IPS-15b (cell line): Measurements from ENCODE around the gene XIRP1.

Experiments
- H3K27me3 ChIP-seq: one replicate; pipeline ENCODE4 v1.6.1; 2013; ENCODE audit warnings: low read length; ENCODE audit not compliant: control insufficient read depth, insufficient read depth
- H3K36me3 ChIP-seq: one replicate; pipeline ENCODE4 v1.6.1; 2013; ENCODE audit warnings: low read length; ENCODE audit not compliant: control insufficient read depth, insufficient read depth
- H3K4me1 ChIP-seq: one replicate; pipeline ENCODE4 v1.6.1; 2013; ENCODE audit warnings: mild to moderate bottlenecking, low read length; ENCODE audit not compliant: control insufficient read depth, insufficient read depth
- H3K4me3 ChIP-seq: one replicate; pipeline ENCODE4 v1.5.1; 2013; ENCODE audit warnings: low read depth, low read length
- H3K9ac ChIP-seq: one replicate; pipeline ENCODE4 v1.6.1; 2013; ENCODE audit warnings: low read depth, mild to moderate bottlenecking, low read length
- H3K9me3 ChIP-seq: one replicate; pipeline ENCODE4 v1.6.1; 2013; ENCODE audit warnings: mild to moderate bottlenecking, low read length; ENCODE audit not compliant: control insufficient read depth, insufficient read depth

XIRP1 gene

DNA sequence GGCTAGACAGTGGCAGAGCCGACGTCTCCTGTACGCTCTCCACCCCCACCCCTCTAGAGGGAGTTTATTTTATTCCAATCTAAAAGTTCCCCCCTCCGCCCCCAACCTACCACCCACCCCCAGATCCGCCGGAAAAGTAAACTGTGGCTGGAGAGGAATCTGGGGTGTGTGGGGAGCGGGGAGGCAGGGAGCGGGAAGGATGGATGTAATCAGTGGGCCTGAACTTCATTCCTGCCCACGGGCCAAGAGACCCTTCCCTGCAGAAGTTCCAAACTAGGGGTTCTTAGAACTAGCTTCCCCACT lies 38.5 kb downstream of the XIRP1 start:
- H3K4me1 ChIP-seq: peaks cover 36% of the 10 kb centered on the region
- H3K4me3 ChIP-seq: peak overlapping the region; percentile 86
- H3K36me3 ChIP-seq: no peaks in the 10 kb centered on the region
- peak overlapping the region; percentile 49 for H3K9ac ChIP-seq
- H3K9me3 ChIP-seq: no peaks in the 10 kb centered on the region
- H3K27me3 ChIP-seq: no peaks in the 10 kb centered on the region

- peaks cover 9% of the 10 kb centered on the region for H3K36me3 ChIP-seq
- no peaks in the 10 kb centered on the region for H3K9me3 ChIP-seq
- H3K4me3 ChIP-seq: peak overlapping the region; percentile 69
- peak overlapping the region; percentile 70 for H3K9ac ChIP-seq
- H3K4me1 ChIP-seq: peaks cover 52% of the 10 kb centered on the region
- H3K27me3 ChIP-seq: no peaks in the 10 kb centered on the region
These were observed 41.4 kb downstream of the XIRP1 start for GRCh38 chr3:39150803-39151631.

DNA sequence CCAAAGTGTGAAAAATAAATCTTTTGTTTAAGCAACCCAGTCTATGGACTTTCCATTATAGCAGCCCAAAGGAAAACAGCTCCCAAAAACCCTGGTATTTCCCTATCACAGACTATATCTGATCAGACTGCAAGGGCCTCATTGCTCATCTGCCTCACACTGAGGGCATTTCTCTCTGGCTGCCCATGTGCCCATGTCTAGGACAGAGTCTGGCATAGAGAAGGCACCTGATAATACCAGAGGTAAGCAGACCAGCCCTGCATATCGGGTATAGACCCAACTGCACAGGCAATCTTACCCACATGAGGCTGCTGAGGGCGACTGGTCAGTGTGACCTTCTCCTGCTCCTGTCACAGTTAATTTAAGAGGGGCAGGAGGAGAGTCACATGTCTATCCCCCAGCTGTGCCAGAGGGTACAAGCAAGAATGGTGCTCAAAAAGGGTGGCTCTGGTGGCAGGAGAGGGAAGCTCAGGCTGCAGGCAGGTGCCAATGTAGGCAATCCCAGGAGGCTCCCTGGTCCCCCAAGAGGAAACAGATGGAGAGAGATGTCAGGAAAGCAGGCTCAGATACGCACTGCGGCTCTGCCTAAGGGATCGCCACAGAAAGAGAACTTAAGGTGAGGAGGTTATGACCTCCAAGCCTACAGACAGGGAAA lies 42.1 kb downstream of the XIRP1 start:
- Histone ChIP-seq H3K9me3 (no peaks in the 10 kb centered on the region), H3K4me3 (no peak overlapping the region), H3K9ac (no peak overlapping the region), H3K4me1 (peaks cover 48% of the 10 kb centered on the region), H3K27me3 (no peaks in the 10 kb centered on the region), H3K36me3 (peaks cover 11% of the 10 kb centered on the region)

- Histone ChIP-seq H3K9me3 (no peaks in the 10 kb centered on the region), H3K4me3 (no peak overlapping the region), H3K36me3 (peaks cover 18% of the 10 kb centered on the region), H3K27me3 (no peaks in the 10 kb centered on the region), H3K9ac (no peak overlapping the region), H3K4me1 (peaks cover 44% of the 10 kb centered on the region)
These were observed 42.8 kb downstream of the XIRP1 start for GRCh38 chr3:39149498-39150147.

DNA sequence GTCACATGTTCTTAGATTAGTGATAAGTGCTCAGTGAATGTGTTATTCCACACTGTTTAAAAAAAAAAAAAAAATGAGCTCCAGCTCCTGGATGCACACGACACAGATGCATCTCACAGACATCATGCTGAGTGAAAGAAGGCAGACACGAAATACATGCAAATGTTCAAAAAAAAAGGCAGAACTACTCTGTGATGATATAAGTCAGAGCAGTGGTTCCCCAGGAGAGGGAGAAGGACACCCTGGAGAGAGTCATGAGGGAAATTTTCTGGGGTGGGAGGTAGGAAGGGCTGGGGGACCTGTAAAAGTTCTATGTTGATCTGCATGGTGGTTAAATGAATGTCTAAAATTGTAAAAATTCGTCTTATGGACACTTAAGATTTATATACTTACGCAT lies 43.3 kb downstream of the XIRP1 start:
- Histone ChIP-seq H3K27me3 (no peaks in the 10 kb centered on the region), H3K4me3 (peak overlapping the region; percentile 13), H3K36me3 (peaks cover 20% of the 10 kb centered on the region), H3K9me3 (no peaks in the 10 kb centered on the region), H3K9ac (no peak overlapping the region), H3K4me1 (peaks cover 44% of the 10 kb centered on the region)

DNA sequence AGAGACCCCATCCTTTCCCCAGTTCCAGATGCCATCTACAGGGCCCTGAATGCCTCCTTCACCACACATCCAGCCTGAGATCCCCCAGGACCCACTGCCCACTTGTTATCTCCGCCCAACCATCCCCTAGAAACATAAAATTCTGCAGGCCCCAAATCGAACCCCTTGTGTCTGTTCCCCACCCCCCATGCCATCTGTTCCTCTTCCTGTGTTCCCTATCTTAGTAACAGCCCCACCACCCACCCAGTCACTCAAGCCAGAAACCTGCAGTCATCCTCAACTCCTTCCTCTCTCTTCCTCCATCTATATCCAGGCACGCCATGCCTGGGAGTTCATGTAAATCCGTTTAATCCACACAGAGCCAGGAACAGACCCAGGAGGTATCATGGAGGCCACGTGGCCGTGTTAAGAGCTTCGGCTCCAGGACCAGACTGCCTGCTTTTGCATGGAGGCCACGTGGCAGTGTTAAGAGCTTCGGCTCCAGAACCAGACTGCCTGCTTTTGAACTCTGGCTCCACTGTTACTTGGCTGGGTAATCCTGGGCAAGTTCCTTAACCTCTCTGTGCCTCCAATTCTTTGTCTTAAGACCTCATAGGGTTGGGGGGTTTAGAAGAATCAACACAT lies 43.8 kb downstream of the XIRP1 start:
- Histone ChIP-seq H3K36me3 (peaks cover 25% of the 10 kb centered on the region), H3K9me3 (no peaks in the 10 kb centered on the region), H3K4me3 (peak overlapping the region; percentile 13), H3K4me1 (peaks cover 44% of the 10 kb centered on the region), H3K27me3 (no peaks in the 10 kb centered on the region), H3K9ac (no peak overlapping the region)

DNA sequence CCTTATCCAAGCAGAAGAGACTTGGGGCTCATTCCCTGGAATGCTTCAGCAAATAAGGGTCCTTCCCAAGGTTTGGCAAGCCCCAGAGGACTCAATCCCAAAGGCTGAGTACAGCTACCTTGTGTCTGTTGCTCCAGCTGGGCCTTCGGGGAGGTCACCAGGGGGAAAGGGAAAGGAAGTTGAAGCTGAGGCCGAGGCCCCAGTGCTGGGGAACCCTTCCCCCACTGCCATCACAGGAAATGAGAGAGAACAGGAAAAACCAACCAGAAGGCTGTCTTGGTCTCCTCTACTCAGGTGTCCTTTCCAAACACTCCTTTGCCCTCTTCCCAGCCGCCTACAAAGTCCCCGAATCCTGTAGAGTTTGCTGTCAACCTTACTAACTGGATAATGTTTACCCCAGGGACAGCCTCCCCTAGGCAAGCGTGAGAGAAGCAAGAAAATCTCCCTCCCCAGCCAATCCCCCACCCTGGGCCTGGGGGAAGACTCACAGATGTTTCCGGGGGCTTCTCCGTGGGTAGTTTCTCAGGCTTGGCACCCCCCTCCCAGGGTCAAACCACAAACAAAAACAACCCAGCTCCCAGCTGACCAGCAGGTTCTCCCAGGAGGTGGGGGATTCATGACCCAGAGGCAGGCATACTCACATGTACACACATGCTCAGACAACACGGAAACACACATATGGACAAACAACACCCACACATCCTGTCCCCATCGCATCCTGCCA lies 44.5 kb downstream of the XIRP1 start:
- Histone ChIP-seq H3K36me3 (peaks cover 32% of the 10 kb centered on the region), H3K4me3 (no peak overlapping the region), H3K9ac (peak overlapping the region; percentile 56), H3K9me3 (no peaks in the 10 kb centered on the region), H3K27me3 (no peaks in the 10 kb centered on the region), H3K4me1 (peaks cover 44% of the 10 kb centered on the region)

DNA sequence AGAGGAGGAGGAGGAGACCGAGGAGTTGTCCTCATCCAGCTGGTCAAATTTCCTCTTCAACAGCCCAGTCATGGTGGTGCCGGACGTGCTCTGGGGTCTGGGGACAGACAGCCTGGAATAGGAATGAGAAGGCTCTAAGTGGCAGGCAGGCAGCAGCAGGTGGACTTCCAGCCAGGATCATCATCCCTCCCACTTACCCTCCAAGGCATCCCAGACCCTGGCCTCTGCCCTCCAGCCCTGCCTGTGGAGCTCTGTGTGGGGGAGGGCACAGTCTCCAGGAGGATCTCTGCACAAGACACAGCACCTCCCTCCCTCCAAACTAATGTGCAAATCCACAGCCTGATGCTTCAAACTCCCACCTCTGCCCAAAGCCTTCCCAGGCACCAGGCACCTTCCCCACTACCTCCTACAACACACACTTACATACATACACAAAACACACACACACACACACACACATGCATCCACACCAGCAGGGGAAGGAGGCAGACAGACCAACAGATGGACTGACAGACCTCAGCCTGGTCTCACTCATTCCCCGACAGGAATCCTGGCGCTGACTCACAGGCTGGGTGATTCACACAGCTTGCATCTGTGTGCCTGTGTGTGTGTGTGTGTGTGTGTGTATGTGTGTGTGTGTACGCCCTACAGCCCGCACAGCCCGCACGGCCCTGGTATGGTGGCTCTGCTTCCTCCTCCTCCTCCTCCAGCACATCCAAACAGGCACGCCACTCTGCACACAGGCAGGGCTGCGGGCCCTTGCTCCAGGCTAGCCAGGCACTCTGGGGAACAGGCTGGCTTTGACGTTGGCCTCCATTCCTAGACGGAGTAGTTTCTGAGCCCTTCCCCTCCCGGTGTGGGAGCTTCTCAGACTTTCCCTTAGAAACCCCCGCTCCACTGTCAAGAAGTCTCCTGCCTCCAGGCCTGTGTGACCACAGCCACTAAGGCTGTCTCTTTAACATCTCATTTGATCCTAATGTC lies 45.5 kb downstream of the XIRP1 start:
- Histone ChIP-seq H3K4me3 (no peak overlapping the region), H3K4me1 (peaks cover 44% of the 10 kb centered on the region), H3K9me3 (no peaks in the 10 kb centered on the region), H3K27me3 (no peaks in the 10 kb centered on the region), H3K36me3 (peaks cover 38% of the 10 kb centered on the region), H3K9ac (peak overlapping the region; percentile 56)

- Histone ChIP-seq H3K4me3 (no peak overlapping the region), H3K9ac (no peak overlapping the region), H3K9me3 (no peaks in the 10 kb centered on the region), H3K4me1 (peaks cover 36% of the 10 kb centered on the region), H3K27me3 (no peaks in the 10 kb centered on the region), H3K36me3 (peaks cover 41% of the 10 kb centered on the region)
These were observed 46.3 kb downstream of the XIRP1 start for GRCh38 chr3:39146083-39146501.

- Histone ChIP-seq H3K9me3 (no peaks in the 10 kb centered on the region), H3K36me3 (peaks cover 41% of the 10 kb centered on the region), H3K9ac (no peak overlapping the region), H3K27me3 (no peaks in the 10 kb centered on the region), H3K4me3 (no peak overlapping the region), H3K4me1 (peaks cover 24% of the 10 kb centered on the region)
These were observed 47.5 kb downstream of the XIRP1 start for GRCh38 chr3:39144748-39145380.
